Uterus (tissue), 4 donors: ENCODE results near the gene FOXN4. TPM values are rescaled to one million over a fixed set of nuclear protein-coding genes. Genes with fewer than 3 reads are reported as not detected.

Source experiments
- DNase-seq, 2 donors: peaks; one replicate each; pipeline ENCODE4 v3.0.0-alpha.2; 2019 to 2020
- H3K27ac ChIP-seq, 2 donors: fragments of 200-600 bp; sonication (generic); 1 replicate in 1 of 2; 2 replicates in 1 of 2; pipeline ENCODE4 v1.5.1; 2016 to 2018
- H3K27me3 ChIP-seq, 2 donors: fragments of 200-600 bp; sonication (generic); one replicate each; pipeline ENCODE4 v1.5.1; 2018 to 2019; ENCODE audit warnings: control low read depth in 1 of 2
- H3K36me3 ChIP-seq, 2 donors: fragments of 200-600 bp; sonication (generic); one replicate each; pipeline ENCODE4 v1.5.1; 2019; ENCODE audit warnings: control low read depth in 1 of 2
- H3K4me1 ChIP-seq, 2 donors: fragments of 200-600 bp; sonication (generic); one replicate each; pipeline ENCODE4 v1.5.1; 2018 to 2019; ENCODE audit warnings: control low read depth in 1 of 2
- H3K4me3 ChIP-seq, 2 donors: fragments of 200-600 bp; sonication (generic); 1 replicate in 1 of 2; 2 replicates in 1 of 2; pipeline ENCODE4 v1.5.1; 2018 to 2019; ENCODE audit warnings: mild to moderate bottlenecking in 1 of 2
- H3K9me3 ChIP-seq, 2 donors: fragments of 200-600 bp; sonication (generic); one replicate each; pipeline ENCODE4 v1.5.1; 2019; ENCODE audit warnings: control low read depth in 1 of 2
- POLR2A ChIP-seq, 2 donors: fragments of 450-650 bp; IDR thresholded peaks; one replicate each; pipeline ENCODE4 v1.6.1; 2016; ENCODE audit warnings: antibody characterized with exemption in 2 of 2, mild to moderate bottlenecking in 1 of 2, moderate library complexity in 1 of 2
- intact Hi-C: fragments of 100-400 bp; cut with DNase I; formaldehyde crosslinking; loops from one replicate; pipeline ENCODE4 v1.15.1; 2023; ENCODE audit warnings: low total_unique reads
- total RNA-seq, 4 donors: library from RNA; depleted of rRNA in 3 of 4; stranded (reverse); fragments of >200 nt in 3 of 4; gene quantifications; one replicate each; pipeline versions ENCODE4 v1.1.0 to v1.2.4, GENCODE V29; 2014 to 2023
- TF ChIP-seq, protein P1 (sequence below), 4 experiments: fragments of 200-600 bp in 2 of 4; fragments of 450-650 bp in 2 of 4; sonication (generic) in 2 of 4; IDR thresholded peaks; one replicate each; pipeline ENCODE4 v1.5.1; 2016 to 2019; ENCODE audit warnings: antibody characterized with exemption in 4 of 4, mild to moderate bottlenecking in 2 of 4, moderate library complexity in 1 of 4
- donor health status: DM: yes; HTN: yes; CAD: no.

Gene FOXN4
- total RNA-seq, 4 donors from 2014 or later = not detected

DNA sequence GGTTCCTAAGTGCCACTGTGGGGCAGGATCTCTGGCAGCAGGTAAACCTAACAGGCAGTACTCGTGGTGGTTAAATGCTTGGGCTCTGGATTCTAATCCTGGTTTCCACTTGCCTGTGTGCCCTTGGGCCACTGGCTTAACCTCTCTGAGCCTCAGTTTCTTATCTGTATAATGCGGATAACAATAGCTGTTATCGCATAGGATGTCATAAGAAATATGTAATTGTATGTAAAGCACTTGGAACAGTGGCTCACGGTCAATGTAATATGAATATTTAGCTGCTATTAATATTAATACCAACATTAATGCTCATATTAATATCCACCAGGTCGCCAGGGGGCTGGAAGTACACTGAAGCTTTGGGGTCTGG lies 16.8 kb downstream of the FOXN4 start:
- no peaks in the 10 kb centered on the region for H3K36me3 ChIP-seq
- no peaks in the 10 kb centered on the region for H3K9me3 ChIP-seq
- TF ChIP-seq, protein P1, sequence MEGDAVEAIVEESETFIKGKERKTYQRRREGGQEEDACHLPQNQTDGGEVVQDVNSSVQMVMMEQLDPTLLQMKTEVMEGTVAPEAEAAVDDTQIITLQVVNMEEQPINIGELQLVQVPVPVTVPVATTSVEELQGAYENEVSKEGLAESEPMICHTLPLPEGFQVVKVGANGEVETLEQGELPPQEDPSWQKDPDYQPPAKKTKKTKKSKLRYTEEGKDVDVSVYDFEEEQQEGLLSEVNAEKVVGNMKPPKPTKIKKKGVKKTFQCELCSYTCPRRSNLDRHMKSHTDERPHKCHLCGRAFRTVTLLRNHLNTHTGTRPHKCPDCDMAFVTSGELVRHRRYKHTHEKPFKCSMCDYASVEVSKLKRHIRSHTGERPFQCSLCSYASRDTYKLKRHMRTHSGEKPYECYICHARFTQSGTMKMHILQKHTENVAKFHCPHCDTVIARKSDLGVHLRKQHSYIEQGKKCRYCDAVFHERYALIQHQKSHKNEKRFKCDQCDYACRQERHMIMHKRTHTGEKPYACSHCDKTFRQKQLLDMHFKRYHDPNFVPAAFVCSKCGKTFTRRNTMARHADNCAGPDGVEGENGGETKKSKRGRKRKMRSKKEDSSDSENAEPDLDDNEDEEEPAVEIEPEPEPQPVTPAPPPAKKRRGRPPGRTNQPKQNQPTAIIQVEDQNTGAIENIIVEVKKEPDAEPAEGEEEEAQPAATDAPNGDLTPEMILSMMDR (IDR thresholded peaks at IDR 0.05) = no peak
- TF ChIP-seq POLR2A (IDR thresholded peaks at IDR 0.05) = no peak
- H3K4me1 ChIP-seq = peaks cover 0 to 4% of the 10 kb centered on the region in 2 donors
- DNase-seq = no peak
- intact Hi-C loops = no loop called here
- H3K27me3 ChIP-seq = no peaks in the 10 kb centered on the region
- H3K27ac ChIP-seq = peak overlapping the region in 1 of 2 donors; percentile 33
- no peak overlapping the region for H3K4me3 ChIP-seq

DNA sequence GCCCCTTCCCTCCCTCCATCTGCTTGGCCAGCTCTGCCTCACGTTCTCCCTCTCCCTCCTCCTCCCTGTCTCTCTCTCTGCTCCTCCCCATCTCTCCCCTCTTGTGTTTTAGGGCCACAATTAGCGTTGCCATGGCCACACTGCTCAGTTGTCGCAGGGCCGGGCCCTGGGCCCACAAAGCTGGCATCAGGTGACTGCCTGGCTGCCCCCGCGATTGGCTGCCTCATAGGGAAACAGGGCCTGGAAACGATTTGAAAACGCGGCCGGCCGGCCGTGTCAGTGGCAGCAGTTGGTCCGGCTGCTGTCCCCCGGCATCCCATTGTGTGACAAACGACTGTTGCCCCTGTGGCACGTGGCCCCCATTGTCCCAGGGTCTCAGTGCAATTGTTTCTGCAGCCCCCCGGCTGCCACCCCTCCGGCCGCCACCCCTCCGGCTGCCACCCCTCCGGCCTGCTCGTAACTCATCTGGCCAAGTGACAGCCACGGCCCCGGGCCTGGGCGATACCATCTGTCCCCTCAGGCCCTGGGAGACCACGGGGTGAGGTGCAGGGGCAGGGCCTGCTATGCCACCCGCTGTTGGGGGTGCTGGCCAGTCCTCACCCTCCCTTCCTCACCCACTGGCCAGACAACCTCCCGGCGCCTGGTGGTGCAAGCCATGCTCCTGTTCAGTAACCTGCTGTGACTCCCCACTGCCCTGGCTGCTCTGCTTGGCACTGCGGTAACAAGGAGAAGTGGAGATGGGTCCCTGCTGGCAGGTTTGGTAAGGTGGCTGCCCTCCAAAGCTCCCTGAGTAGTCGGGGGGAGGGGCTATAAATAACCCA lies 17.4 kb downstream of the FOXN4 start:
- Histone ChIP-seq H3K27ac (peak overlapping the region in 1 of 2 donors; percentile 33), H3K4me1 (peaks cover 0 to 4% of the 10 kb centered on the region in 2 donors), H3K27me3 (no peaks in the 10 kb centered on the region), H3K4me3 (peak overlapping the region in 1 of 2 donors; percentile 6), H3K9me3 (no peaks in the 10 kb centered on the region), H3K36me3 (no peaks in the 10 kb centered on the region)
- intact Hi-C loops = no loop called here
- no peak for DNase-seq
- TF ChIP-seq, protein P1 (IDR thresholded peaks at IDR 0.05) = no peak
- no peak for TF ChIP-seq POLR2A (IDR thresholded peaks at IDR 0.05)

DNA sequence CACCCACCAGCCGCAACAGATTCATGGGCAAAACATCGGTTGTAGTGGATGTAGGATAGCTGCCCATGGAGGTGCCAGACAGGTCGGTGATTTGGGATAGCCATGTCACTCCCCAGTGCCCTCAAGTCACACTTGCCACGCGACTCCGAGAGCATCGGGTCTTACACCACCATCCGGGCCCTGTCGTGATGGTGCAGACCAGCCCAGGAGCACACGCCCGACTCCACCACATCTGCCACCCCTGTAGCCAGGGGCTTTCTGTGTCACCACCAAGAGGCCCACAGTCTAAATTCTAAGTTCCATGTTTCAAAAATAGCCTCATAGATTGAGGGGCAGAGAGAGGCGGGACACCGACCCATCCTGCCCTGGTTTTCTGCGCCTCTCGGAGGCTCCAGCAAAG lies 18.0 kb downstream of the FOXN4 start:
- Histone ChIP-seq H3K36me3 (no peaks in the 10 kb centered on the region), H3K4me1 (peaks cover 0 to 4% of the 10 kb centered on the region in 2 donors), H3K27ac (peak overlapping the region in 1 of 2 donors; percentile 33), H3K27me3 (no peaks in the 10 kb centered on the region), H3K9me3 (no peaks in the 10 kb centered on the region), H3K4me3 (peak overlapping the region in 1 of 2 donors; percentile 6)
- DNase-seq = no peak
- no peak for TF ChIP-seq POLR2A (IDR thresholded peaks at IDR 0.05)
- intact Hi-C loops = no loop called here

DNA sequence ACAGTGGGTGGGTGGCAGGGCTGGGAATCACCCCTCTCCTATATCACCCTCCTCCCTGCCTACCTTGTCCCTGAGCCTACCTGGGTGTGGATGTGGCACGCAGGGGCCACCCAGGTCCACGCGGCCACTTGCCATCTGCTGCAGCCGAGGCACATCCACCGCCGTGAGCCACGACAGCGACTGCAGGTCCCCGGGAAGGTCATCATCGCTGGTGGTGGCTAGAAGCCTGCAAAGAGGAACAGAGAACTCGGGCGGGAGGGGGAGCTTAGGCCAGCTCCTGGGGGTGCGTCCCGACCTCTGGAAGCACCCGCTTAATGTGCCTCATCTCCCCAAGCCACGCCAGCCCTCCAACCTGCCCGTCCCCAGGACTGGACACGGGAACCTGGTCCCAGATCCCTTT lies 19.0 kb downstream of the FOXN4 start:
- intact Hi-C loops = no loop called here
- H3K9me3 ChIP-seq = no peaks in the 10 kb centered on the region
- no peak for TF ChIP-seq POLR2A (IDR thresholded peaks at IDR 0.05)
- TF ChIP-seq, protein P1 (IDR thresholded peaks at IDR 0.05) = no peak
- no peak overlapping the region for H3K4me3 ChIP-seq
- H3K4me1 ChIP-seq = peaks cover 0 to 4% of the 10 kb centered on the region in 2 donors
- H3K36me3 ChIP-seq = no peaks in the 10 kb centered on the region
- H3K27me3 ChIP-seq = no peaks in the 10 kb centered on the region
- no peak overlapping the region for H3K27ac ChIP-seq
- DNase-seq = no peak

DNA sequence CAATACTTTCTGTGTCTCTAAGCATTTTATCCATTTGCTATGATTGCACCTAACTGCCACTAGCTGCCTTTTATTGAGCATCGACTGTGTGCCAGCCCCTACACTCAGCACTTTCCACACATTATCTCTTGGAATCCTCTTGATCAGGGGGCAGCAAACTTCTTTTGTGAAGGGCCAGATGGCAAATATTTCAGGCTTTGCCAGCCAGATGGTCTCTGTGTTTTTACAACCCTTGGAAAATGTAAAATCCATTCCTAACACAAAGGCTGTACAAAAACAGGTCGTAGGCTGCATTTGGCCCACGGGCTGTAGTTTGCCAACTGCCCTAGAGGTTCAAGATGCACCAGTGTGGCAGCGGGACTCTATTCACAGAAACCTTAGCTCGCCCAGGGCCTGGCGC lies 19.5 kb downstream of the FOXN4 start:
- H3K4me3 ChIP-seq = no peak overlapping the region
- no peak for DNase-seq
- H3K27ac ChIP-seq = no peak overlapping the region
- TF ChIP-seq, protein P1 (IDR thresholded peaks at IDR 0.05) = no peak
- TF ChIP-seq POLR2A (IDR thresholded peaks at IDR 0.05) = no peak
- intact Hi-C loops = no loop called here
- H3K27me3 ChIP-seq = no peaks in the 10 kb centered on the region
- no peaks in the 10 kb centered on the region for H3K9me3 ChIP-seq
- H3K4me1 ChIP-seq = peaks cover 0 to 4% of the 10 kb centered on the region in 2 donors
- no peaks in the 10 kb centered on the region for H3K36me3 ChIP-seq
